Measurements from ENCODE around the gene RIN1. TPM values are rescaled to one million over a fixed set of nuclear protein-coding genes. Genes with fewer than 3 reads are reported as not detected.

RIN1 gene
- total and polyA plus RNA-seq, 2 of the 13 experiments (the other 11 are each of a cell fraction or from before 2014, with no cell fraction given): 2.4 to 4.1 TPM

DNA sequence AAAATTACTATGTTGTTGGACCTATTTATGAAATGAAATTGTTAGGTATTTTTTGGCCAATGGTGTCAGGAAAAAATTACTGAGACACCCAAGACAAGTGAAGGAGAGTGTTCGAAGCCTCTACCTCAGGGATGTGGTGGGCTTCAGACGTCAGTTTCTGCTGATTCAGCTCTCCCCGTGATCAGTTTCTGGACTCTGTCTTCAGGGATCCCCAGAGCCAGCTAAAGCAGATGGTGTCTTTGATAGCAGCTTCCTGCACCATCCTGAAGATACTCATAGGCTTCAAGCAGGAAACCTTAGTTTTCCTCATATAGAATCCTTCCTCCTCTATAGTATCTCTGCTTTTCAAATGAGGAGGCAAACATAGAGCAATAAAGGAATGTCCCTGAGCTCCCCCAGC is 26.8 kb downstream of the RIN1 start:
- peaks cover 1 to 9% of the 10 kb centered on the region in 2 experiments; a peak in 1 of 5 replicates for H3K27me3 ChIP-seq (ENCODE audit: control insufficient read depth in 1 of 2, insufficient read depth in 2 of 2, low read length in 2 of 2)
- BruUV-seq (replicated peaks): no TSS peak
- H3K9ac ChIP-seq (ENCODE audit: insufficient read depth, low read depth, low read length): no peak overlapping the region
- H2AFZ ChIP-seq (ENCODE audit: low read length): no peak overlapping the region
- CTCF ChIA-PET (ENCODE audit: low intra/inter-chr PET ratio, low total read pairs): interaction anchor here (0.8 kb wide), 1 partner anchor 21 kb away, joined by 3 read pairs; the partner anchor contains the start of gene YIF1A
- H3K79me2 ChIP-seq (ENCODE audit: insufficient read depth, low read length): no peaks in the 10 kb centered on the region
- H3K4me1 ChIP-seq (ENCODE audit: insufficient read depth, low read length): peaks cover 34% of the 10 kb centered on the region
- FAIRE-seq (no peak), ATAC-seq (no peak), DNase-seq (ENCODE audit: low spot score) (no peak)
- H3K27ac ChIP-seq (ENCODE audit: extremely low read length, insufficient read depth, low read length): no peak overlapping the region
- H4K20me1 ChIP-seq (ENCODE audit: insufficient read depth, low read length): no peaks in the 10 kb centered on the region
- POLR2A ChIA-PET: interaction anchor here (1.2 to 5.2 kb wide), 2 partner anchors 9 to 22 kb away, joined by 4 to 121 read pairs; partner anchors contain the start of gene YIF1A
- in situ Hi-C loops (cut with HindIII; ENCODE audit: extremely low pct_ligation_motif_present, low pct_unique_long_range_greater_than_20kb) (no loop called here), intact Hi-C loops (cut with micrococcal nuclease; ENCODE audit: unreplicated experiment) (no loop called here)
- TF ChIP-seq BRCA1 (CRISPR knock-in tag; IDR thresholded peaks at IDR 0.05) (no peak), MAFK (conservative IDR thresholded peaks at IDR 0.05 in 1 of 2, IDR thresholded peaks at IDR 0.05 in 1 of 2; ENCODE audit: low read length in 2 of 2) (peak; percentile 70 to 87), MAFF (IDR thresholded peaks at IDR 0.05; ENCODE audit: low read depth, low read length) (peak; percentile 78)
- H3K4me3 ChIP-seq (replicated peaks in 1 of 3; ENCODE audit: insufficient read depth in 1 of 3, low read depth in 2 of 3, low read length in 3 of 3): no peak overlapping the region
- no peaks in the 10 kb centered on the region for H3K36me3 ChIP-seq (replicated peaks in 1 of 2; ENCODE audit: control insufficient read depth in 1 of 2, insufficient read depth in 2 of 2, low read length in 2 of 2)
- H3K9me3 ChIP-seq (ENCODE audit: low read length): no peaks in the 10 kb centered on the region
- WGBS (ENCODE audit: low lambda C conversion rate): 18% methylated on average over 3 of the region's 3 CpGs
- H3K4me2 ChIP-seq (ENCODE audit: low read depth, low read length): no peak overlapping the region

DNA sequence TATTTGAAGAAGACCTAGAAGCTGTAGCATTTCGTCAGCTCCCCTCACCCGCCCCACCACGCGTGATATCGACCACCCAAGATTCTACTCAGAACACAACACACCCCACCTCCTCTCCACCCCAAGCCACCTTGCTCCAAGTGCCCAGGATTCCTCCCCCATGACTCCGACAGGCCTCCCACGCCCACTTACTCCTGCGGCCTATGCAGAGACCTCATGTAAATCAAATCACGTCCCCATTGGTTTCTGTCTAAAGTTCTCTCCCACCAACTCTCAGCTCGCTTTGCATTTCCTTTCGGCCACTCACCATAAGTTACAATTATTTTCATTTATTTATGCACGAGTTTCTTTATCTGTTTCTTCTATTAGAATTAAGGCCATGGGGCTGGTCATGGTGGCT is 33.6 kb downstream of the RIN1 start:
- WGBS (ENCODE audit: low lambda C conversion rate): 44% methylated on average over 12 of the region's 12 CpGs
- BruUV-seq (replicated peaks): no TSS peak
- H4K20me1 ChIP-seq (ENCODE audit: insufficient read depth, low read length): no peaks in the 10 kb centered on the region
- no peaks in the 10 kb centered on the region for H3K4me1 ChIP-seq (ENCODE audit: insufficient read depth, low read length)
- no peak for FAIRE-seq
- H3K4me3 ChIP-seq (replicated peaks in 1 of 3; ENCODE audit: insufficient read depth in 1 of 3, low read depth in 2 of 3, low read length in 3 of 3): no peak overlapping the region
- H3K9me3 ChIP-seq (ENCODE audit: low read length): no peaks in the 10 kb centered on the region
- no peak for ATAC-seq
- H2AFZ ChIP-seq (ENCODE audit: low read length): no peak overlapping the region
- no peak for DNase-seq (ENCODE audit: low spot score)
- H3K27ac ChIP-seq (ENCODE audit: extremely low read length, insufficient read depth, low read length): no peak overlapping the region
- POLR2A ChIA-PET: interaction anchor here (1.8 to 1.9 kb wide), 2 partner anchors 10 to 14 kb away, joined by 9 to 14 read pairs; partner anchors contain the start of gene YIF1A
- no peak overlapping the region for H3K4me2 ChIP-seq (ENCODE audit: low read depth, low read length)
- in situ Hi-C loops (cut with HindIII; ENCODE audit: extremely low pct_ligation_motif_present, low pct_unique_long_range_greater_than_20kb) (no loop called here), intact Hi-C loops (cut with micrococcal nuclease; ENCODE audit: unreplicated experiment) (no loop called here)
- no peak overlapping the region for H3K9ac ChIP-seq (ENCODE audit: insufficient read depth, low read depth, low read length)
- peaks cover 1 to 11% of the 10 kb centered on the region in 2 experiments; a peak in 4 of 5 replicates for H3K27me3 ChIP-seq (ENCODE audit: control insufficient read depth in 1 of 2, insufficient read depth in 2 of 2, low read length in 2 of 2)
- no peaks in the 10 kb centered on the region for H3K79me2 ChIP-seq (ENCODE audit: insufficient read depth, low read length)
- CTCF ChIA-PET (ENCODE audit: low intra/inter-chr PET ratio, low total read pairs): no interaction called here
- TF ChIP-seq, protein P1, sequence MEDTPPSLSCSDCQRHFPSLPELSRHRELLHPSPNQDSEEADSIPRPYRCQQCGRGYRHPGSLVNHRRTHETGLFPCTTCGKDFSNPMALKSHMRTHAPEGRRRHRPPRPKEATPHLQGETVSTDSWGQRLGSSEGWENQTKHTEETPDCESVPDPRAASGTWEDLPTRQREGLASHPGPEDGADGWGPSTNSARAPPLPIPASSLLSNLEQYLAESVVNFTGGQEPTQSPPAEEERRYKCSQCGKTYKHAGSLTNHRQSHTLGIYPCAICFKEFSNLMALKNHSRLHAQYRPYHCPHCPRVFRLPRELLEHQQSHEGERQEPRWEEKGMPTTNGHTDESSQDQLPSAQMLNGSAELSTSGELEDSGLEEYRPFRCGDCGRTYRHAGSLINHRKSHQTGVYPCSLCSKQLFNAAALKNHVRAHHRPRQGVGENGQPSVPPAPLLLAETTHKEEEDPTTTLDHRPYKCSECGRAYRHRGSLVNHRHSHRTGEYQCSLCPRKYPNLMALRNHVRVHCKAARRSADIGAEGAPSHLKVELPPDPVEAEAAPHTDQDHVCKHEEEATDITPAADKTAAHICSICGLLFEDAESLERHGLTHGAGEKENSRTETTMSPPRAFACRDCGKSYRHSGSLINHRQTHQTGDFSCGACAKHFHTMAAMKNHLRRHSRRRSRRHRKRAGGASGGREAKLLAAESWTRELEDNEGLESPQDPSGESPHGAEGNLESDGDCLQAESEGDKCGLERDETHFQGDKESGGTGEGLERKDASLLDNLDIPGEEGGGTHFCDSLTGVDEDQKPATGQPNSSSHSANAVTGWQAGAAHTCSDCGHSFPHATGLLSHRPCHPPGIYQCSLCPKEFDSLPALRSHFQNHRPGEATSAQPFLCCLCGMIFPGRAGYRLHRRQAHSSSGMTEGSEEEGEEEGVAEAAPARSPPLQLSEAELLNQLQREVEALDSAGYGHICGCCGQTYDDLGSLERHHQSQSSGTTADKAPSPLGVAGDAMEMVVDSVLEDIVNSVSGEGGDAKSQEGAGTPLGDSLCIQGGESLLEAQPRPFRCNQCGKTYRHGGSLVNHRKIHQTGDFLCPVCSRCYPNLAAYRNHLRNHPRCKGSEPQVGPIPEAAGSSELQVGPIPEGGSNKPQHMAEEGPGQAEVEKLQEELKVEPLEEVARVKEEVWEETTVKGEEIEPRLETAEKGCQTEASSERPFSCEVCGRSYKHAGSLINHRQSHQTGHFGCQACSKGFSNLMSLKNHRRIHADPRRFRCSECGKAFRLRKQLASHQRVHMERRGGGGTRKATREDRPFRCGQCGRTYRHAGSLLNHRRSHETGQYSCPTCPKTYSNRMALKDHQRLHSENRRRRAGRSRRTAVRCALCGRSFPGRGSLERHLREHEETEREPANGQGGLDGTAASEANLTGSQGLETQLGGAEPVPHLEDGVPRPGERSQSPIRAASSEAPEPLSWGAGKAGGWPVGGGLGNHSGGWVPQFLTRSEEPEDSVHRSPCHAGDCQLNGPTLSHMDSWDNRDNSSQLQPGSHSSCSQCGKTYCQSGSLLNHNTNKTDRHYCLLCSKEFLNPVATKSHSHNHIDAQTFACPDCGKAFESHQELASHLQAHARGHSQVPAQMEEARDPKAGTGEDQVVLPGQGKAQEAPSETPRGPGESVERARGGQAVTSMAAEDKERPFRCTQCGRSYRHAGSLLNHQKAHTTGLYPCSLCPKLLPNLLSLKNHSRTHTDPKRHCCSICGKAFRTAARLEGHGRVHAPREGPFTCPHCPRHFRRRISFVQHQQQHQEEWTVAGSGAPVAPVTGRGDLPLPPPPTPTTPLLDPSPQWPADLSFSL (CRISPR knock-in tag; IDR thresholded peaks at IDR 0.05): no peak
- no peak for TF ChIP-seq KDM2A (CRISPR knock-in tag; IDR thresholded peaks at IDR 0.05; ENCODE audit: borderline replicate concordance, low read depth)
- no peak for TF ChIP-seq PAF1 (CRISPR knock-in tag; IDR thresholded peaks at IDR 0.05)
- H3K36me3 ChIP-seq (replicated peaks in 1 of 2; ENCODE audit: control insufficient read depth in 1 of 2, insufficient read depth in 2 of 2, low read length in 2 of 2): no peaks in the 10 kb centered on the region

Data from HepG2 (cell line).